LNCAP (cell line): Measurements from ENCODE around the gene HSD17B2.

Experiments
- TF ChIP-seq, protein P1 (sequence below): fragments of 450-650 bp; IDR thresholded peaks from 2 replicates; pipeline ENCODE4 v1.5.1; 2017; ENCODE audit warnings: mild to moderate bottlenecking

Gene HSD17B2

GRCh38 chr16:82061861-82062525 lies 26.9 kb downstream of the HSD17B2 start:
- TF ChIP-seq, protein P1, sequence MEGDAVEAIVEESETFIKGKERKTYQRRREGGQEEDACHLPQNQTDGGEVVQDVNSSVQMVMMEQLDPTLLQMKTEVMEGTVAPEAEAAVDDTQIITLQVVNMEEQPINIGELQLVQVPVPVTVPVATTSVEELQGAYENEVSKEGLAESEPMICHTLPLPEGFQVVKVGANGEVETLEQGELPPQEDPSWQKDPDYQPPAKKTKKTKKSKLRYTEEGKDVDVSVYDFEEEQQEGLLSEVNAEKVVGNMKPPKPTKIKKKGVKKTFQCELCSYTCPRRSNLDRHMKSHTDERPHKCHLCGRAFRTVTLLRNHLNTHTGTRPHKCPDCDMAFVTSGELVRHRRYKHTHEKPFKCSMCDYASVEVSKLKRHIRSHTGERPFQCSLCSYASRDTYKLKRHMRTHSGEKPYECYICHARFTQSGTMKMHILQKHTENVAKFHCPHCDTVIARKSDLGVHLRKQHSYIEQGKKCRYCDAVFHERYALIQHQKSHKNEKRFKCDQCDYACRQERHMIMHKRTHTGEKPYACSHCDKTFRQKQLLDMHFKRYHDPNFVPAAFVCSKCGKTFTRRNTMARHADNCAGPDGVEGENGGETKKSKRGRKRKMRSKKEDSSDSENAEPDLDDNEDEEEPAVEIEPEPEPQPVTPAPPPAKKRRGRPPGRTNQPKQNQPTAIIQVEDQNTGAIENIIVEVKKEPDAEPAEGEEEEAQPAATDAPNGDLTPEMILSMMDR = peak; percentile 61

- TF ChIP-seq, protein P1 = no peak
These were observed 27.6 kb downstream of the HSD17B2 start for GRCh38 chr16:82062645-82063058.

DNA sequence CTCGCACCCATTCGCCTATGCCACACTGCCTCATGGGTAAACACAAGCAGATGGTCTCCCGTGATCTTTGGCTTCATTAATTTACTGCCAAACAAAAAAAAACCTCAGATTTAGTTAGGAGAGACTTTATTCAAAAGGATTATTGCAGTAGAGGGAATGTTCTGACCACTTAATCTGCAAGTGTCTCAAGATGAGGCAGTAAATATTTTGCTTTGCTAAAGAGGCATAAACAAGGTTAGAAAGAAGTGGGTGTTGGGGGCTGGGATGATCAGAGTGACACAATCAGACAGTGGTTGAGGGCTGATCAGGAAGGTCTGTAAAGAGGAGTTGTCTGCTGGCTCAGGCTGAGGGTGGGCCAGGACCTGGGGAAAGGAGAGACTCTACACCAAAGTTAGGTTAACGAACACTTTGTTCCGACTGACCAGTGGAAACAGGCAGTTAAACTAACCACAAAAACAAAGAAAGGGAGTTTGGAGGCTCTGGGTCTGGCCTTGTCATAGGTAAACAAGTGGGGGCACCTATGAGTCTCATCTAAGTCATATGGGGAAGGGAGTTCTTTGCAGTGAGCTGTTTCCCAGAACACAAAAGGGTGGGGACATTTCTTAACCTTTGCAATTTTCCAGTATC lies 28.5 kb downstream of the HSD17B2 start:
- TF ChIP-seq, protein P1 = no peak

DNA sequence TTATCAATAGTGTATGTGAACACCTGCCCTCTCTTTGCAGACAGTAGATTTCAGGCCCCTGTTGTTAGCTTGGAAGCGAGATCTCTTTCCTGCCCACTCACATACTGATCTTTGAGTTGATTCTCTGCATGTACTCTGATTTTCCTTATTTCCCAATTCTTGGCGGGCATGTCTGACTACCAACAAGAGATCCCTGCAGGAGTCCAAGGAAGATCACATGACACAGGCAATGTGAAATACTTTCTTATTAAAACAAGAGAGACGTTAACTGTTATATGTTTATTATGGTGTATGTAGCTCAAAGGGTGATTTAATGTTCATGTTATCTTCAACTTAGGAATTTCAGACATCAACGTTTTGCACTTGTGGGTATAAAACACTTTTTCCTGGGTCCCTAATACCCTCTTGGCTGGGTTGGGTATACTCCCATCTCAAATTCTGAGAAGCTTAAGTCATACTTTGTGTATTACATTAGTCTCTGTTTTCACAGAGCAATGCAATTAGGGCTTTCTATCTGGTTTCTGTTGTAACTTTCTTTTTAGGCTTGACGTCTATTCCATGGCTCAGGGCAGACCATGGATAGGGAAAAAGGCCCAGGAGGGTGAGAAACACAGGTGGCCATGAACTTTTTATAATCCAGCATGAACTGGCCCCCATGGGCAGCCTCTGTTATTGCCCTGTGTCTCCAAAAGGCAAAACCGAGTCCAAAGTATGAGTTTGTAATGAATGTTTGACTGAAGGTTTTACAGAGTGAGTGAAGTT lies 32.2 kb downstream of the HSD17B2 start:
- TF ChIP-seq, protein P1 = no peak

GRCh38 chr16:82067804-82068325 lies 32.8 kb downstream of the HSD17B2 start:
- TF ChIP-seq, protein P1 = no peak

- TF ChIP-seq, protein P1 = no peak
These were observed 35.8 kb downstream of the HSD17B2 start for GRCh38 chr16:82070656-82071369.

DNA sequence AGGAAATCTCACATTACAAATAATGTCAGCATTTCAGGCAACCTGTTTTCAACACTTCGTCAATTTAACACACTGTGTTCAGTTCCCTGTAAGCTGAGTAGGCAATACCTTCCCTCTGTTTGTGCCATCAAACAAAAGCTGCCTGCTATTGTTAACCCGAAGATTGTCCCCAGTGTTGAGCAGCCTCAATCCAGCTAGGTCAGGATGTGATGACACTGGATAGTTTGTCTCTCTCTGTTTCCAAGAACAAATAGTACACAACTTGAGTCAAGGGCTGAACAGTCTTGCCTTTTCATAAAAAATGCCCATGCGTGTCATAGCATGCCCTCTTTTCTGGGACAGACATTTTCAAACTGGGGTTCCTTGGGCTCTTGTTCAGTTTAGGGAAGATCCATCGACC lies 36.4 kb downstream of the HSD17B2 start:
- TF ChIP-seq, protein P1 = no peak
